GM21717 (cell line): ENCODE results near the gene ATG9B.

Source experiments
- ATAC-seq: cut with Tn5 transposase; IDR thresholded peaks from one replicate; pipeline ENCODE4 v1.9.1; 2021; ENCODE audit warnings: mild to moderate bottlenecking, moderate library complexity; ENCODE audit not compliant: unreplicated experiment

Gene ATG9B

GRCh38 chr7:150971242-150972022 is 52.9 kb downstream of the ATG9B start:
- ATAC-seq: no peak

DNA sequence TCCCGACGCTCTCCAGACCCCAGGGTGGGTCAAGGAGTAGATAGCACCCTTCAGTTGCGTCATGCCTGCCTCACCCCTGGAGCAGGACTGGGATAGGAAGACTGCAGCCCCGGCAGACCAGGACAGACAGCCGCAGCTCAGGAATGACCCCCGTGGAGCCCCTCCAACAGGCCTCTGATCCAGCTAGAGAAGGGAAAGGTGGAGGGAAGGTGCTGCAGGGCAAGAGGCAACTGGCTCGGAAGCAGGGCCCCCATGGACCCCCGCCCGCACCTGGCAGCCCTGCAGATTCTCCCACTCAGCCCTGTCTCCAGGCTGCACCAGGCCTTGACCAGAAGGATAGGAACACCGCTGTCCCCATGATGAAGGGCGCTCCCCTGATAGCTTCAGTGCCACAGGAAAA is 53.9 kb downstream of the ATG9B start:
- ATAC-seq: no peak

DNA sequence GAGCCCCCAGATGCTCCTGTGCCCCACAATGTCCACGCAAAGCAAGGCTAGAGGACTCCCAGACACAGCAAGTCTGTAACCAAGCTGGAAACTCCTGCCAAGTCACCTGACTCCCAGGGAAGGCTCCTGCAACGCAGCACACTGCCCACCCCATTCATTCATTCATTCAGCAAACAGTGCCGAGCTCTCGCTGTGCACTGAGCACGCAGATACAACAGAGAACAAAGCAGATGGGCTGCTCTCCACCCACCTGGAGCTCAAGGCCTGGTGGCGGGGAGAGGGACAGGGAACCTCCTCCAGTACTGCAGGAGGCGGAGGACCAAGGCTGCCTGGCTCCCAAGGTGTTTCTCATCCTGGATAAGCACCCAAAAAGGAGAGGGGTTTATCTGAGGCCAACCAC is 54.8 kb downstream of the ATG9B start:
- no peak for ATAC-seq

DNA sequence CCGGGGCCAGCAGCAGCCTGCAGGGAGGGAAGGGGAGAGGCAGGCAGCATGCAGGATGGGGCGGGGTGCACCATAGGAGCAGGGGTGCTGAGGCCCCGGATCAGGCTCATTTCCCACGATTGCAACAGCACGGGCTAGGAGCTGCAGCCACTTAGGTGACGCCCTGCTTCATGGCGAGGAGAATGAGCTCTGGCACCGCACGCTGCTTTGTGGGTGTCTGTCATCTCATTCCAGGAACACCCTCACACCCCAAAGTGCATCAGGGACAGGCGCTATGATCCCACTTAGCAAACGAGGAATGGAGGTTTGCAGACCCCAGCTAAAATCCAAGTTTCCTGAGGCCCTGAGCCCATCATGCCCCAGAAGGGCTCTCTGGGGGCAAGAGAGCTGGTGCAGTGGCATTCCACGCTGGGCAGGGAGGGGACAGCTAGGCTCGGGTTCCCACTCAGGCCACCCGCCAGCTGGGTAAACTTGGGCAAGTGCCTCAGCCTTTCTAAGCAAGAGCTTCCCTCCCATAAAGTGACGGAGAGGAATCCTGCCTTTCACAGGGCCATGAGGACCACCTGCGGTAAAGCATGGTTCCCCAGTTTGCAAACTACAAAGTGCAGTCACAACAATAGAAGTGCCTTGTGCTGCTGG is 55.4 kb downstream of the ATG9B start:
- ATAC-seq: no peak

GRCh38 chr7:150968056-150968733 is 56.1 kb downstream of the ATG9B start:
- no peak for ATAC-seq

- no peak for ATAC-seq
Observed at GRCh38 chr7:150967349-150967748, 56.9 kb downstream of the ATG9B start.

DNA sequence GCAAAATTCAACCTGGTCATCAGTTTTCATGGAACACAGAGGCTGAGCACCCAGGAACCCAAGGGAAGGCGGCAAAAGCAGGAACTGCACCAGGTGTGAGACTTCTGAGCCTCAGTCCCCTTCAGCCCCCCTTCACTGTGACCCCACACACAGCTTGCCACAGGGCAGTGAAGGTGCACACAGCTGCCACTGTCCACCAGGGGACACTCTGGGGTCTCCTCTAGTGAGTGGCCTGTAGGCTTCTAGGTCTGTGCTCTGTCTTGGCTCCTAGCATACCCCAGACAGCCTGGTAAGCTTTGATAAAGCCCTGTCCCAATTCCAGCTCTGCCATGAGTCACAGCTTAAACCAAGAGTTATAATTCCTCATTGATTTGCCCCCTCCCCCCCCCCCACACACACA is 58.3 kb downstream of the ATG9B start:
- no peak for ATAC-seq

DNA sequence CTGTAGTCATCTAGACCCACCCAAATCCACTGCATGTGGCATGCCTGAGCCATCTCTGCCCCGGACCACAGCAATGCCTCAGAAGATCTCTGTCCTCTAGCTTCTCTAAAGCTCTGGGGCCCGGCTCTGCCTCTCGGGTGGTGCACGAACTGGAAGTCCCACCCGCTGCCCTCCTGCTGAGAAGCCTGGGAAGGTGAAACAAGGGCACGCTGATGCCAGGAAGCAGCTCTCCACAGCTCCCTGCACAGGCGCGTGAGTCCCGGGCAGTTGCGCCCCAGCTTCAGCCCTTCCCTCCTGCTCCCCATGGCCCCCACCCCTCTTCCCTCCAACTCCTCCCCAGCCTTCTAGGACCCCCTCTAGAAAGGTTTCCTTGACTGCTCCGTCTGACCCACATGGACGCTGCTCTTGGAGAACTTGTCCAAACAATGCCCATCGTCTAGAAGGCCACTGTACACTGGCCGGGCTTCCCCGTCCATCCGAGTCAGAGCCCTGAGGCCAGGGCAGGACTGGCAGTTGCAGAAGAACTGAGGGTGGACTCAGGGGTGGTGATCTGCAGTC is 58.9 kb downstream of the ATG9B start:
- no peak for ATAC-seq
